Gastrocnemius medialis (tissue), 4 donors: ENCODE measurements around the gene GABRB1. TPM values are rescaled to one million over a fixed set of nuclear protein-coding genes. Genes with fewer than 3 reads are reported as not detected.

Source experiments
- ATAC-seq, 2 donors: fragments of 150-250 bp; one replicate each; pipeline ENCODE4 v1.9.1; 2016
- DNase-seq, 2 donors: peaks; one replicate each; pipeline ENCODE4 v3.0.0-alpha.2; 2019
- H3K27ac ChIP-seq, 4 donors: fragments of 200-600 bp; sonication (generic); 1 replicate in 1 of 4; 2 replicates in 3 of 4; pipeline ENCODE4 v1.5.1; 2016 to 2018; ENCODE audit warnings: mild to moderate bottlenecking in 2 of 4, moderate library complexity in 1 of 4
- H3K27me3 ChIP-seq, 3 donors: fragments of 200-600 bp; sonication (generic) in 2 of 3; 1 replicate in 1 of 3; 2 replicates in 2 of 3; pipeline versions ENCODE4 v1.5.1 to v1.6.0; 2016 to 2019; ENCODE audit warnings: mild to moderate bottlenecking in 1 of 3, moderate library complexity in 1 of 3
- H3K36me3 ChIP-seq, 2 donors: fragments of 200-600 bp; sonication (generic) in 1 of 2; one replicate each; pipeline ENCODE4 v1.5.1; 2017 to 2018
- H3K4me1 ChIP-seq, 2 donors: fragments of 200-600 bp; sonication (generic) in 1 of 2; one replicate each; pipeline ENCODE4 v1.5.1; 2016 to 2017; ENCODE audit warnings: mild to moderate bottlenecking in 2 of 2
- H3K4me3 ChIP-seq, 4 donors: fragments of 200-600 bp; sonication (generic) in 3 of 4; 1 replicate in 1 of 4; 2 replicates in 3 of 4; pipeline ENCODE4 v1.5.1; 2016 to 2019; ENCODE audit warnings: mild to moderate bottlenecking in 2 of 4
- H3K9me3 ChIP-seq, 3 donors: fragments of 200-600 bp; sonication (generic) in 2 of 3; 1 replicate in 1 of 3; 2 replicates in 2 of 3; pipeline ENCODE4 v1.5.1; 2016 to 2019
- CTCF ChIP-seq, 5 experiments: fragments of 450-650 bp in 3 of 5; fragments of 200-600 bp in 2 of 5; sonication (generic) in 2 of 5; IDR thresholded peaks in 4 of 5; conservative IDR thresholded peaks in 1 of 5; 1 replicate in 4 of 5; 2 replicates in 1 of 5; pipeline ENCODE4 v1.5.1; 2016 to 2019; ENCODE audit warnings: antibody characterized with exemption in 5 of 5, mild to moderate bottlenecking in 3 of 5, moderate library complexity in 3 of 5
- POLR2A ChIP-seq, 2 donors: fragments of 450-650 bp; IDR thresholded peaks; one replicate each; pipeline ENCODE4 v1.6.1; 2017; ENCODE audit warnings: antibody characterized with exemption in 2 of 2, mild to moderate bottlenecking in 2 of 2, moderate library complexity in 2 of 2
- in situ Hi-C, 4 donors: fragments of 200-750 bp; cut with MboI; loops; one replicate each; pipeline versions ENCODE4 v1.15.0 to v1.8.0; 2017; ENCODE audit warnings: low sequenced_read_pairs in 4 of 4
- intact Hi-C: fragments of 100-400 bp; cut with DNase I; formaldehyde crosslinking; loops from one replicate; pipeline ENCODE4 v1.15.1; 2023; ENCODE audit warnings: low total_unique reads
- total RNA-seq, 4 donors: library from RNA; depleted of rRNA; stranded (reverse); fragments of >200 nt; gene quantifications; one replicate each; pipeline versions ENCODE4 v1.1.0 to v1.2.3, GENCODE V29; 2016

Gene GABRB1
- total RNA-seq, 4 donors from 2014 or later = not detected

- H3K27me3 ChIP-seq = no peaks in the 10 kb centered on the region
- no peak overlapping the region for H3K27ac ChIP-seq
- H3K36me3 ChIP-seq = no peaks in the 10 kb centered on the region
- no peaks in the 10 kb centered on the region for H3K9me3 ChIP-seq
- in situ Hi-C loops (loop anchor here in 1 of 4 donors (25.0 kb wide), 1 partner anchor 443 kb away; the partner anchor contains the start of gene NFXL1), intact Hi-C loops (loop anchor here (10.0 kb wide), 2 partner anchors 96 to 876 kb away; partner anchors contain the start of gene SLAIN2)
- TF ChIP-seq POLR2A (IDR thresholded peaks at IDR 0.05) = no peak
- TF ChIP-seq CTCF (IDR thresholded peaks at IDR 0.05 in 4 of 5, conservative IDR thresholded peaks at IDR 0.05 in 1 of 5) = no peak
- DNase-seq (no peak), ATAC-seq (no peak)
- H3K4me1 ChIP-seq = peaks cover 0 to 5% of the 10 kb centered on the region in 2 donors
- H3K4me3 ChIP-seq = no peak overlapping the region
These were observed 437.5 kb downstream of the GABRB1 start for GRCh38 chr4:47468706-47469365.

GRCh38 chr4:47469951-47470350 lies 438.6 kb downstream of the GABRB1 start:
- no peaks in the 10 kb centered on the region for H3K4me1 ChIP-seq
- intact Hi-C loops = loop anchor here (10.0 kb wide), 2 partner anchors 95 to 875 kb away; partner anchors contain the start of gene SLAIN2

GRCh38 chr4:47471064-47471463 lies 439.7 kb downstream of the GABRB1 start:
- DNase-seq = no peak
- no peak for TF ChIP-seq CTCF (IDR thresholded peaks at IDR 0.05 in 4 of 5, conservative IDR thresholded peaks at IDR 0.05 in 1 of 5)
- TF ChIP-seq POLR2A (IDR thresholded peaks at IDR 0.05) = no peak
- ATAC-seq = no peak
- Histone ChIP-seq H3K4me3 (no peak overlapping the region), H3K27me3 (no peaks in the 10 kb centered on the region), H3K27ac (no peak overlapping the region), H3K4me1 (no peaks in the 10 kb centered on the region), H3K9me3 (no peaks in the 10 kb centered on the region), H3K36me3 (no peaks in the 10 kb centered on the region)
- intact Hi-C loops (no loop called here), in situ Hi-C loops (loop anchor here in 1 of 4 donors (25.0 kb wide), 1 partner anchor 441 kb away; the partner anchor contains the start of gene NFXL1)

More at GRCh38 chr4:47469951-47470350, 438.6 kb downstream of the GABRB1 start:
- DNase-seq (no peak), ATAC-seq (no peak)
- in situ Hi-C loops = loop anchor here in 1 of 4 donors (25.0 kb wide), 1 partner anchor 442 kb away; the partner anchor contains the start of gene NFXL1
- no peak overlapping the region for H3K4me3 ChIP-seq
- no peaks in the 10 kb centered on the region for H3K27me3 ChIP-seq
- TF ChIP-seq CTCF (IDR thresholded peaks at IDR 0.05 in 4 of 5, conservative IDR thresholded peaks at IDR 0.05 in 1 of 5) = no peak
- no peak for TF ChIP-seq POLR2A (IDR thresholded peaks at IDR 0.05)
- no peaks in the 10 kb centered on the region for H3K9me3 ChIP-seq
- no peak overlapping the region for H3K27ac ChIP-seq
- H3K36me3 ChIP-seq = no peaks in the 10 kb centered on the region

GRCh38 chr4:47471591-47471990 lies 440.2 kb downstream of the GABRB1 start:
- TF ChIP-seq CTCF (IDR thresholded peaks at IDR 0.05 in 4 of 5, conservative IDR thresholded peaks at IDR 0.05 in 1 of 5) = no peak
- ATAC-seq (no peak), DNase-seq (no peak)
- Histone ChIP-seq H3K4me1 (no peaks in the 10 kb centered on the region), H3K9me3 (no peaks in the 10 kb centered on the region), H3K27ac (no peak overlapping the region), H3K4me3 (no peak overlapping the region), H3K27me3 (no peaks in the 10 kb centered on the region), H3K36me3 (no peaks in the 10 kb centered on the region)
- in situ Hi-C loops = loop anchor here in 1 of 4 donors (25.0 kb wide), 1 partner anchor 441 kb away; the partner anchor contains the start of gene NFXL1
- intact Hi-C loops = no loop called here
